HepG2 (cell line): ENCODE measurements around the gene CDK5RAP1. TPM values are rescaled to one million over a fixed set of nuclear protein-coding genes. Genes with fewer than 3 reads are reported as not detected.
A peak's percentile ranks its signal among the peaks of the same experiment; 100 is the strongest.

Experiments used
- ATAC-seq: fragments of 200-7000 bp; cut with Tn5 transposase; 3 replicates; pipeline ENCODE4 v1.9.1; 2020; ENCODE audit warnings: mild to moderate bottlenecking, moderate library complexity
- BruUV-seq: library from RNA; stranded (reverse); fragments of 400-500 nt; replicated peaks from 2 replicates; lab custom pipeline; 2021; lab: Mats Ljungman, UMichigan
- CTCF ChIA-PET: fragments of 300-600 bp; formaldehyde crosslinking; extraction: SDS; loops from one replicate; lab custom pipeline; 2021; ENCODE audit warnings: low total read pairs, inconsistent platforms, low intra/inter-chr PET ratio; lab: Yijun Ruan, JAX
- POLR2A ChIA-PET: fragments of 350-600 bp; sonication (Branson Sonifier 250); formaldehyde crosslinking; loops from one replicate; lab custom pipeline; 2020; ENCODE audit warnings: antibody characterized with exemption, inconsistent platforms; lab: Yijun Ruan, JAX
- DNase-seq: peaks from one replicate; pipeline ENCODE4 v3.0.0-alpha.2; 2015; ENCODE audit warnings: low spot score
- FAIRE-seq: peaks from 3 replicates; lab custom pipeline; 2011; peaks lifted over from hg19 to GRCh38; lab: Jason Lieb, UNC
- H2AFZ ChIP-seq: one replicate; pipeline ENCODE4 v1.6.1; 2011; ENCODE audit warnings: low read length, inconsistent platforms
- H3K27ac ChIP-seq: fragments of 300-600 bp; 3 replicates; pipeline ENCODE4 v1.8.0; 2011; ENCODE audit warnings: mixed run types, mild to moderate bottlenecking, mixed read lengths, low read length, inconsistent platforms; ENCODE audit not compliant: insufficient read depth; ENCODE audit errors: extremely low read length
- H3K27me3 ChIP-seq, 2 experiments: fragments of 200-600 bp in 1 of 2; 2 replicates in 1 of 2; 3 replicates in 1 of 2; pipeline versions ENCODE4 v1.6.0 to v1.8.0; 2011; ENCODE audit warnings: low read length in 2 of 2, mild to moderate bottlenecking in 2 of 2, moderate library complexity in 2 of 2, inconsistent platforms in 1 of 2; ENCODE audit not compliant: insufficient read depth in 2 of 2, control insufficient read depth in 1 of 2
- H3K36me3 ChIP-seq, 2 experiments: fragments of 200-600 bp in 1 of 2; replicated peaks in 1 of 2; 2 replicates in 1 of 2; 3 replicates in 1 of 2; pipeline versions ENCODE4 v1.5.1 to v1.8.0; 2011; ENCODE audit warnings: low read length in 2 of 2, inconsistent platforms in 1 of 2; ENCODE audit not compliant: insufficient read depth in 2 of 2, control insufficient read depth in 1 of 2
- H3K4me1 ChIP-seq: 2 replicates; pipeline ENCODE4 v1.5.1; 2012; ENCODE audit warnings: low read length, inconsistent platforms; ENCODE audit not compliant: insufficient read depth
- H3K4me2 ChIP-seq: 2 replicates; pipeline ENCODE4 v1.6.0; 2011; ENCODE audit warnings: low read depth, low read length, inconsistent platforms
- H3K4me3 ChIP-seq, 3 experiments: fragments of 200-600 bp in 1 of 3; sonication (generic), shearing (Covaris generic) in 1 of 3; replicated peaks in 1 of 3; 2 replicates each; pipeline ENCODE4 v1.5.1; 2011 to 2016; ENCODE audit warnings: low read length in 3 of 3, inconsistent platforms in 2 of 3, low read depth in 2 of 3, mild to moderate bottlenecking in 2 of 3, control low read depth in 1 of 3, mixed read lengths in 1 of 3; ENCODE audit not compliant: insufficient read depth in 1 of 3
- H3K79me2 ChIP-seq: one replicate; pipeline ENCODE4 v1.6.1; 2011; ENCODE audit warnings: low read length, inconsistent platforms; ENCODE audit not compliant: insufficient read depth
- H3K9ac ChIP-seq: 2 replicates; pipeline ENCODE4 v1.6.0; 2011; ENCODE audit warnings: mild to moderate bottlenecking, low read depth, low read length, inconsistent platforms; ENCODE audit not compliant: insufficient read depth
- H3K9me3 ChIP-seq: 2 replicates; pipeline ENCODE4 v1.5.1; 2012; ENCODE audit warnings: mild to moderate bottlenecking, low read length
- H4K20me1 ChIP-seq: 2 replicates; pipeline ENCODE4 v1.6.0; 2011; ENCODE audit warnings: inconsistent platforms, mild to moderate bottlenecking, low read length, moderate library complexity; ENCODE audit not compliant: insufficient read depth
- ATF4 ChIP-seq, 2 experiments: fragments of 450-650 bp in 1 of 2; sonication (generic) in 1 of 2; formaldehyde crosslinking; IDR thresholded peaks; 2 replicates each; pipeline versions ENCODE4 v1.5.0 to v1.8.0; 2020 to 2022; ENCODE audit warnings: mild to moderate bottlenecking in 1 of 2, missing genetic modification reagents in 1 of 2
- CREB3 ChIP-seq: sonication (generic); formaldehyde crosslinking; IDR thresholded peaks from 2 replicates; pipeline ENCODE4 v1.5.0; 2020; ENCODE audit warnings: missing genetic modification reagents
- GTF3A ChIP-seq: sonication (generic); formaldehyde crosslinking; conservative IDR thresholded peaks from 2 replicates; pipeline ENCODE4 v1.4.0; 2020; ENCODE audit warnings: mild to moderate bottlenecking, missing genetic modification reagents
- HDAC6 ChIP-seq: fragments of 200-600 bp; sonication (generic); IDR thresholded peaks from 2 replicates; pipeline ENCODE4 v1.7.0; 2017; ENCODE audit warnings: mild to moderate bottlenecking, antibody characterized with exemption, low read length, low read depth
- JUNB ChIP-seq: sonication (generic); formaldehyde crosslinking; IDR thresholded peaks from 2 replicates; pipeline ENCODE4 v1.8.0; 2022; ENCODE audit warnings: missing genetic modification reagents, mild to moderate bottlenecking, borderline replicate concordance
- LBX2 ChIP-seq: sonication (generic); formaldehyde crosslinking; IDR thresholded peaks from 2 replicates; pipeline ENCODE4 v1.5.0; 2020; ENCODE audit warnings: missing genetic modification reagents, mild to moderate bottlenecking, borderline replicate concordance
- MYC ChIP-seq: sonication (generic); formaldehyde crosslinking; IDR thresholded peaks from 2 replicates; pipeline ENCODE4 v1.9.0; 2021; ENCODE audit warnings: missing genetic modification reagents, borderline replicate concordance
- NR2F1 ChIP-seq, 2 experiments: fragments of 450-650 bp in 1 of 2; formaldehyde crosslinking in 1 of 2; IDR thresholded peaks; 2 replicates each; pipeline versions ENCODE4 v1.5.0 to v1.6.1; 2016 to 2020; ENCODE audit warnings: mild to moderate bottlenecking in 1 of 2, missing compliant biosample characterization in 1 of 2, missing genetic modification reagents in 1 of 2, moderate library complexity in 1 of 2
- NR3C1 ChIP-seq: sonication (generic); formaldehyde crosslinking; IDR thresholded peaks from 2 replicates; pipeline ENCODE4 v1.4.0; 2020; ENCODE audit warnings: missing genetic modification reagents
- POGK ChIP-seq: sonication (generic); formaldehyde crosslinking; conservative IDR thresholded peaks from 2 replicates; pipeline ENCODE4 v1.8.0; 2022; ENCODE audit warnings: mild to moderate bottlenecking, moderate library complexity, missing genetic modification reagents
- ZNF232 ChIP-seq: sonication (generic); formaldehyde crosslinking; IDR thresholded peaks from 2 replicates; pipeline ENCODE4 v1.4.0; 2020; ENCODE audit warnings: missing genetic modification reagents, borderline replicate concordance
- ZNF550 ChIP-seq: sonication (generic); formaldehyde crosslinking; IDR thresholded peaks from 2 replicates; pipeline ENCODE4 v1.4.0; 2020; ENCODE audit warnings: mild to moderate bottlenecking, missing genetic modification reagents, borderline replicate concordance
- ZNF616 ChIP-seq: sonication (generic); formaldehyde crosslinking; IDR thresholded peaks from 2 replicates; pipeline ENCODE4 v1.5.0; 2020; ENCODE audit warnings: low read depth, mild to moderate bottlenecking, missing genetic modification reagents
- ZNF672 ChIP-seq: sonication (generic); formaldehyde crosslinking; IDR thresholded peaks from 2 replicates; pipeline ENCODE4 v1.8.1; 2022; ENCODE audit warnings: missing genetic modification reagents
- ZNF777 ChIP-seq: sonication (generic); formaldehyde crosslinking; IDR thresholded peaks from 2 replicates; pipeline ENCODE4 v1.4.0; 2020; ENCODE audit warnings: missing genetic modification reagents
- WGBS: methylation state at CpG from one replicate; pipeline ENCODE4 v1.1.6; 2017; ENCODE audit warnings: low lambda C conversion rate; 5-methylcytosine and 5-hydroxymethylcytosine counted together
- in situ Hi-C: cut with HindIII; loops from 2 replicates; pipeline ENCODE4 v1.10.0; 2017; ENCODE audit warnings: low pct_unique_long_range_greater_than_20kb; ENCODE audit not compliant: extremely low pct_ligation_motif_present
- intact Hi-C: fragments of 100-400 bp; cut with micrococcal nuclease; formaldehyde crosslinking; loops from one replicate; pipeline ENCODE4 v1.10.0; 2022; ENCODE audit not compliant: unreplicated experiment
- polyA plus RNA-seq, 8 experiments: library from polyadenylated mRNA; depleted of rRNA in 3 of 8; stranded (reverse) in 7 of 8; unstranded in 1 of 8; fragments of >200 nt; fragmentation: Illumina TruSeq in 4 of 8; extraction: Trizol in 4 of 8; gene quantifications; 2 replicates each; pipeline versions ENCODE4 v1.2.1 to v1.2.3, GENCODE V29; 2011 to 2016; ENCODE audit warnings: low read depth in 4 of 8, missing spikeins in 1 of 8, mixed read lengths in 1 of 8; ENCODE audit not compliant: insufficient read depth in 1 of 8
- total RNA-seq, 5 experiments: library from RNA; depleted of rRNA; stranded (reverse); fragments of >200 nt; fragmentation: Illumina TruSeq; extraction: Trizol; gene quantifications; 2 replicates each; pipeline ENCODE4 v1.2.3, GENCODE V29; 2016; ENCODE audit warnings: low read depth in 1 of 5
- TF ChIP-seq, protein P1 (sequence below): sonication (generic); formaldehyde crosslinking; IDR thresholded peaks from 2 replicates; pipeline ENCODE4 v1.5.0; 2020; ENCODE audit warnings: mild to moderate bottlenecking, missing genetic modification reagents, borderline replicate concordance
- TF ChIP-seq, protein P2 (sequence below): sonication (generic); formaldehyde crosslinking; IDR thresholded peaks from 2 replicates; pipeline ENCODE4 v1.4.0; 2020; ENCODE audit warnings: missing genetic modification reagents; ENCODE audit errors: not compliant biosample characterization

CDK5RAP1 gene
- total and polyA plus RNA-seq, 2 of the 13 experiments (the other 11 are each of a cell fraction or from before 2014, with no cell fraction given), result 53.6 to 98.2 TPM

GRCh38 chr20:33407251-33407650 is 5.9 kb upstream of the CDK5RAP1 start:
- POLR2A ChIA-PET, result no interaction called here
- ATAC-seq, result no peak
- no peaks in the 10 kb centered on the region for H4K20me1 ChIP-seq
- no peaks in the 10 kb centered on the region for H3K27me3 ChIP-seq
- in situ Hi-C loops (no loop called here), intact Hi-C loops (no loop called here)
- H3K9me3 ChIP-seq, result no peaks in the 10 kb centered on the region
- no peak overlapping the region for H3K4me2 ChIP-seq
- CTCF ChIA-PET, result no interaction called here
- TF ChIP-seq ZNF777 (CRISPR knock-in tag), result no peak
- no peak for TF ChIP-seq LBX2 (CRISPR knock-in tag)
- no peak for TF ChIP-seq JUNB (CRISPR knock-in tag)
- TF ChIP-seq MYC (CRISPR knock-in tag), result no peak
- TF ChIP-seq ZNF232 (CRISPR knock-in tag), result no peak
- no peak for TF ChIP-seq GTF3A (CRISPR knock-in tag)
- no peak for TF ChIP-seq ZNF550 (CRISPR knock-in tag)
- no peak for TF ChIP-seq CREB3 (CRISPR knock-in tag)
- TF ChIP-seq, protein P1, sequence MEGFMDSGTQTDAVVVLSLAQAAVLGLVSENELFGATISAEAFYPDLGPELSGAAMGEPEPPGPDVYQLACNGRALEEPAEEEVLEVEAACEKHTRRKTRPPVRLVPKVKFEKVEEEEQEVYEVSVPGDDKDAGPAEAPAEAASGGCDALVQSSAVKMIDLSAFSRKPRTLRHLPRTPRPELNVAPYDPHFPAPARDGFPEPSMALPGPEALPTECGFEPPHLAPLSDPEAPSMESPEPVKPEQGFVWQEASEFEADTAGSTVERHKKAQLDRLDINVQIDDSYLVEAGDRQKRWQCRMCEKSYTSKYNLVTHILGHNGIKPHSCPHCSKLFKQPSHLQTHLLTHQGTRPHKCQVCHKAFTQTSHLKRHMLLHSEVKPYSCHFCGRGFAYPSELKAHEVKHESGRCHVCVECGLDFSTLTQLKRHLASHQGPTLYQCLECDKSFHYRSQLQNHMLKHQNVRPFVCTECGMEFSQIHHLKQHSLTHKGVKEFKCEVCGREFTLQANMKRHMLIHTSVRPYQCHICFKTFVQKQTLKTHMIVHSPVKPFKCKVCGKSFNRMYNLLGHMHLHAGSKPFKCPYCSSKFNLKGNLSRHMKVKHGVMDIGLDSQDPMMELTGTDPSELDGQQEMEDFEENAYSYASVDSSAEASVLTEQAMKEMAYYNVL, result no peak
- TF ChIP-seq POGK (CRISPR knock-in tag), result no peak
- TF ChIP-seq NR2F1 (CRISPR knock-in tag; IDR thresholded peaks at IDR 0.05), result no peak
- TF ChIP-seq, protein P2, sequence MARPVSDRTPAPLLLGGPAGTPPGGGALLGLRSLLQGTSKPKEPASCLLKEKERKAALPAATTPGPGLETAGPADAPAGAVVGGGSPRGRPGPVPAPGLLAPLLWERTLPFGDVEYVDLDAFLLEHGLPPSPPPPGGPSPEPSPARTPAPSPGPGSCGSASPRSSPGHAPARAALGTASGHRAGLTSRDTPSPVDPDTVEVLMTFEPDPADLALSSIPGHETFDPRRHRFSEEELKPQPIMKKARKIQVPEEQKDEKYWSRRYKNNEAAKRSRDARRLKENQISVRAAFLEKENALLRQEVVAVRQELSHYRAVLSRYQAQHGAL (CRISPR knock-in tag), result no peak
- TF ChIP-seq NR3C1 (CRISPR knock-in tag), result no peak
- TF ChIP-seq HDAC6, result no peak
- no peak for TF ChIP-seq ZNF616
- no peak for TF ChIP-seq ZNF672 (CRISPR knock-in tag)
- no peak for TF ChIP-seq ATF4 (CRISPR knock-in tag; IDR thresholded peaks at IDR 0.05)
- 92% methylated on average over 1 of the region's 1 CpG for WGBS
- H3K27ac ChIP-seq, result no peak overlapping the region
- no peaks in the 10 kb centered on the region for H3K79me2 ChIP-seq
- peak; percentile 61 for FAIRE-seq
- peaks cover 6% of the 10 kb centered on the region for H3K4me1 ChIP-seq
- BruUV-seq, result no TSS peak
- H2AFZ ChIP-seq, result no peak overlapping the region
- no peak for DNase-seq
- no peak overlapping the region for H3K4me3 ChIP-seq
- no peak overlapping the region for H3K9ac ChIP-seq
- H3K36me3 ChIP-seq, result peaks cover 23 to 33% of the 10 kb centered on the region in 2 experiments
